Astrocyte (in vitro differentiated cells and primary cell): ENCODE data around the gene KCTD13. TPM values are rescaled to one million over a fixed set of nuclear protein-coding genes. Genes with fewer than 3 reads are reported as not detected.

Experiments
- DNase-seq: peaks from one replicate; pipeline ENCODE4 v3.0.0-alpha.2; 2010; ENCODE audit warnings: low read depth
- FAIRE-seq: peaks from 2 replicates; lab custom pipeline; 2011; peaks lifted over from hg19 to GRCh38; lab: Jason Lieb, UNC
- H2AFZ ChIP-seq: 2 replicates; pipeline ENCODE4 v1.6.0; 2012; ENCODE audit warnings: low read depth, low read length, inconsistent platforms
- H3K27ac ChIP-seq: 2 replicates; pipeline ENCODE4 v1.5.1; 2011; ENCODE audit warnings: low read depth, low read length, inconsistent platforms
- H3K27me3 ChIP-seq: 2 replicates; pipeline ENCODE4 v1.6.0; 2011; ENCODE audit warnings: low read length, inconsistent platforms; ENCODE audit not compliant: insufficient read depth
- H3K36me3 ChIP-seq: 2 replicates; pipeline ENCODE4 v1.5.1; 2011; ENCODE audit warnings: low read length, inconsistent platforms; ENCODE audit not compliant: insufficient read depth
- H3K4me1 ChIP-seq: 2 replicates; pipeline ENCODE4 v1.5.1; 2011; ENCODE audit warnings: low read length, inconsistent platforms; ENCODE audit not compliant: insufficient read depth
- H3K4me2 ChIP-seq: 2 replicates; pipeline ENCODE4 v1.6.0; 2012; ENCODE audit warnings: low read length, inconsistent platforms
- H3K4me3 ChIP-seq: 2 replicates; pipeline ENCODE4 v1.5.1; 2011; ENCODE audit warnings: low read depth, mild to moderate bottlenecking, low read length, inconsistent platforms; ENCODE audit not compliant: insufficient read depth
- H3K79me2 ChIP-seq: 2 replicates; pipeline ENCODE4 v1.6.0; 2012; ENCODE audit warnings: mild to moderate bottlenecking, low read length, inconsistent platforms; ENCODE audit not compliant: insufficient read depth
- H3K9ac ChIP-seq: 2 replicates; pipeline ENCODE4 v1.6.0; 2012; ENCODE audit warnings: mild to moderate bottlenecking, low read length, inconsistent platforms
- H3K9me3 ChIP-seq: 2 replicates; pipeline ENCODE4 v1.5.1; 2012; ENCODE audit warnings: low read depth, mild to moderate bottlenecking, low read length, inconsistent platforms; ENCODE audit not compliant: insufficient read depth
- H4K20me1 ChIP-seq: 2 replicates; pipeline ENCODE4 v1.6.0; 2012; ENCODE audit warnings: low read length, inconsistent platforms; ENCODE audit not compliant: insufficient read depth
- H3K27ac Mint-ChIP-seq: one replicate; pipeline ENCODE4 v1.8.0; 2021; ENCODE audit warnings: mild to moderate bottlenecking, mixed read lengths; ENCODE audit not compliant: unreplicated experiment
- H3K27me3 Mint-ChIP-seq: one replicate; pipeline ENCODE4 v1.8.0; 2021; ENCODE audit warnings: low read depth, mixed read lengths; ENCODE audit not compliant: unreplicated experiment
- H3K36me3 Mint-ChIP-seq: one replicate; pipeline ENCODE4 v1.8.0; 2021; ENCODE audit warnings: low read depth, mixed read lengths; ENCODE audit not compliant: unreplicated experiment
- H3K4me1 Mint-ChIP-seq: one replicate; pipeline ENCODE4 v1.8.0; 2021; ENCODE audit warnings: low read depth, mixed read lengths; ENCODE audit not compliant: unreplicated experiment
- H3K4me3 Mint-ChIP-seq: one replicate; pipeline ENCODE4 v1.8.0; 2021; ENCODE audit warnings: mild to moderate bottlenecking, moderate library complexity, mixed read lengths; ENCODE audit not compliant: unreplicated experiment
- H3K9me3 Mint-ChIP-seq: one replicate; pipeline ENCODE4 v1.8.0; 2021; ENCODE audit warnings: mild to moderate bottlenecking, mixed read lengths; ENCODE audit not compliant: unreplicated experiment
- CTCF ChIP-seq: IDR thresholded peaks from 2 replicates; pipeline ENCODE4 v1.5.1; 2011; ENCODE audit warnings: low read depth, mild to moderate bottlenecking, inconsistent platforms, low read length, moderate library complexity; ENCODE audit not compliant: insufficient read depth
- EZH2 ChIP-seq: IDR thresholded peaks from 2 replicates; pipeline ENCODE4 v1.6.1; 2012; ENCODE audit warnings: mild to moderate bottlenecking, low read length, inconsistent platforms; ENCODE audit not compliant: insufficient read depth
- total RNA-seq: library from RNA; stranded (reverse); gene quantifications from 2 replicates; pipeline ENCODE4 v1.2.1, GENCODE V29; 2021

Gene KCTD13
- total RNA-seq, 1 donor from 2014 or later: 27.1 TPM

DNA sequence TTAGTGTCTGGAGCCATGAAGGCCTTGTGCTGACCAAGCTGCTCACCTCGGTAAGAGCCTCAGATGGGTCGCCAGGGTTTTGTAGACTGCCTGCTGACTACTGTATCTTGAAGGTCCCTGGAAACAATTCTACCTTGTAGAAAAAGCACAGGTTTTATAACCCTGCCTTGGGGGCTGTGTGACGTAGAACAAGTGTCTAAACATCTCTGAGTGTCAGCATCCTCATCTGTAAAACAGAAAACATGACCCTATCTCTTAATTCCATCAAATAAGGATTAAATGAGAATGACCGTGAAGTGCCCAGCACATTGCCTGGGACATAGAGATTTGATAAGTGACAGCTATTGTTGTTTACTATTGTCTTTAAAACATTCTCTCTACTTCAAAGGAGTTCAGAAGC lies 42.2 kb upstream of the KCTD13 start:
- no peaks in the 10 kb centered on the region for H3K27me3 ChIP-seq
- Mint-ChIP-seq H3K27ac (no peak overlapping the region), H3K4me1 (peaks cover 3% of the 10 kb centered on the region), H3K4me3 (no peak overlapping the region), H3K27me3 (no peaks in the 10 kb centered on the region), H3K9me3 (peaks cover 2% of the 10 kb centered on the region), H3K36me3 (peaks cover 32% of the 10 kb centered on the region)
- no peak for TF ChIP-seq CTCF
- TF ChIP-seq EZH2: no peak
- H3K9ac ChIP-seq: no peak overlapping the region
- peaks cover 12% of the 10 kb centered on the region for H3K36me3 ChIP-seq
- DNase-seq: no peak
- no peak overlapping the region for H3K27ac ChIP-seq
- H2AFZ ChIP-seq: no peak overlapping the region
- H3K4me3 ChIP-seq: no peak overlapping the region
- H4K20me1 ChIP-seq: no peaks in the 10 kb centered on the region
- no peak overlapping the region for H3K4me2 ChIP-seq
- H3K9me3 ChIP-seq: peaks cover 3% of the 10 kb centered on the region
- no peaks in the 10 kb centered on the region for H3K4me1 ChIP-seq
- FAIRE-seq: no peak
- no peaks in the 10 kb centered on the region for H3K79me2 ChIP-seq

- H3K4me3 Mint-ChIP-seq: peak overlapping the region; percentile 93
- peaks cover 11% of the 10 kb centered on the region for H3K4me1 Mint-ChIP-seq
- Histone ChIP-seq H3K9me3 (no peaks in the 10 kb centered on the region), H3K79me2 (no peaks in the 10 kb centered on the region), H3K36me3 (peaks cover 6% of the 10 kb centered on the region), H3K4me3 (peak overlapping the region; percentile 75), H3K4me1 (peaks cover 13% of the 10 kb centered on the region), H2AFZ (peak overlapping the region; percentile 66), H3K27me3 (no peaks in the 10 kb centered on the region), H3K27ac (no peak overlapping the region), H4K20me1 (no peaks in the 10 kb centered on the region), H3K4me2 (peak overlapping the region; percentile 99), H3K9ac (peak overlapping the region; percentile 89)
- FAIRE-seq: no peak
- DNase-seq: no peak
- TF ChIP-seq EZH2 (no peak), CTCF (no peak)
- H3K36me3 Mint-ChIP-seq: peaks cover 11% of the 10 kb centered on the region
- no peaks in the 10 kb centered on the region for H3K27me3 Mint-ChIP-seq
- no peaks in the 10 kb centered on the region for H3K9me3 Mint-ChIP-seq
- H3K27ac Mint-ChIP-seq: peak overlapping the region; percentile 97
These were observed 37.2 kb upstream of the KCTD13 start for GRCh38 chr16:29963021-29963743.
